Activated naive CD8-positive, alpha-beta T cell treated with anti-CD3 and anti-CD28 coated beads for 36 hours (primary cell): ENCODE measurements around the gene ZNF225. TPM values are rescaled to one million over a fixed set of nuclear protein-coding genes. Genes with fewer than 3 reads are reported as not detected.
"Not testable (repeated sequence)": the region's sequence is repeated elsewhere in the genome, so short reads cannot be mapped to it uniquely, and the experiment has no call there.

Experiments
- DNase-seq: peaks from one replicate; pipeline ENCODE4 v3.0.0; 2021
- H3K27ac Mint-ChIP-seq: one replicate; pipeline ENCODE4 v1.8.0; 2022; ENCODE audit warnings: mild to moderate bottlenecking, moderate library complexity, mixed read lengths
- H3K27me3 Mint-ChIP-seq: one replicate; pipeline ENCODE4 v1.8.0; 2022; ENCODE audit warnings: mild to moderate bottlenecking, mixed read lengths
- H3K36me3 Mint-ChIP-seq: one replicate; pipeline ENCODE4 v1.8.0; 2021; ENCODE audit warnings: mild to moderate bottlenecking, mixed read lengths
- H3K4me1 Mint-ChIP-seq: one replicate; pipeline ENCODE4 v1.8.0; 2021; ENCODE audit warnings: mixed read lengths
- H3K4me3 Mint-ChIP-seq: one replicate; pipeline ENCODE4 v1.8.0; 2022; ENCODE audit warnings: mild to moderate bottlenecking, moderate library complexity, mixed read lengths
- H3K9me3 Mint-ChIP-seq: one replicate; pipeline ENCODE4 v1.8.0; 2022; ENCODE audit warnings: mixed read lengths
- total RNA-seq, 2 experiments: library from RNA; stranded (reverse); gene quantifications; one replicate each; pipeline ENCODE4 v1.2.3, GENCODE V29; 2021

ZNF225 gene
- total RNA-seq: 1 to 10 TPM; 3.8 to 4.0 TPM

DNA sequence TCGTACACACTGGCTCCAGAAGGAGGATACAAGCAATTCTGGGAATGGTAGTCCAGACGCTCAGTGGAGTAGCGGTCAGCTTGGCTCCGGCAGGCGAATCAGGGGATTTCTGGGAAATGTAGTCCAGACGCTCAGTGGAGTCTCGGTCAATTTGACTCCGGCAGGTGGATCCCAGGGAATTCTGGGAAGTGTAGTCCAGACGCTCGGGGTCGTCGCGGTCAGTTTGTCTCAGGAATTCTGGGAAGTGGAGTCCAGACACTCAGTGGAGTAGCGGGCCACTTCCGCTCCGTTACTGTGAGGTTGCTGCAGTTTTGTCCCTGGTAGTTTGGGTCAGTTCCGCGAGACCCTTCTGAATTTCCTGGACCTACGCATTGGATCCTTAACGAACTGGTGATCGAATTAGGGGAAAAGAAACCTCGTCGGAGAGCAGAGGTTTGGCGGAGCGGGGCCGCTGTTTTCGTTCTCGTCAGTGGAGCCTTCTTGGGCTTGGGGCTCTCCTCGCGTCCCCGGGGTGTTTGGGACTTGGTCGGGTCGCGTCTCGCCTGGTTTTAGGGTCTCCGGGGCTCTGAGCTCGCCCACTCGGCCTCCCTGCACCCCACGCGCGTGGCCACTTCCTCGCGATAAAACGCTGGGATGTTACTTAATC lies at the start of gene ZNF225:
ZNF225 (plus strand) TSS at position 262 of the 646 bp plus-strand sequence. CDS start 2,429 bp downstream, outside the sequence.
- Mint-ChIP-seq H3K27ac (peak within 1 kb of the TSS; percentile 89), H3K36me3 (peaks cover 43% of the 10 kb centered on the region), H3K4me3 (peak within 1 kb of the TSS; percentile 97), H3K9me3 (peaks cover 23% of the 10 kb centered on the region), H3K27me3 (no peaks in the 10 kb centered on the region), H3K4me1 (peaks cover 13% of the 10 kb centered on the region)
- peak; percentile 84 for DNase-seq

- peaks cover 48% of the 10 kb centered on the region for H3K9me3 Mint-ChIP-seq
- no peak overlapping the region for H3K4me3 Mint-ChIP-seq
- H3K27me3 Mint-ChIP-seq: no peaks in the 10 kb centered on the region
- H3K27ac Mint-ChIP-seq: no peak overlapping the region
- DNase-seq: no peak
- peaks cover 72% of the 10 kb centered on the region for H3K36me3 Mint-ChIP-seq
- peaks cover 1% of the 10 kb centered on the region for H3K4me1 Mint-ChIP-seq
Measured at GRCh38 chr19:44066305-44066704, 46.9 kb upstream of the ZNF225 start.

DNA sequence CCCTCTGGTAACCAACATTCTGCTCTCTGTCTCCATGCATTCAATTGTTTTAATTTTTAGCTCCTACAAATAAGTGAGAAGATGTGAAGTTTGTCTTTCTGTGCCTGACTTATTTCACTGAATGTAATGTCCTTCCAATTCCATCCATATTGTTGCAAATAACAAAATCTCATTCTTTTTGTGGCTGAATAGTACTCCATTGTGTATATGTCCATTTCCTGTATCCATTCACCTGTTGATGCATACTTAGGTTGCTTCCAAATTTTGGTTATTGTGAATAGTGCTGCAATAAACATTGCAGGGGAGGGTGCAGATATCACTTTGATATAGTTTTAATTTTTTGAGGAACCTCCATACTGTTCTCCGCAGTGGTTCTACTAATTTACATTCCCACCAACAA lies 43.8 kb upstream of the ZNF225 start:
- H3K27ac Mint-ChIP-seq: no peak overlapping the region
- no peak overlapping the region for H3K4me3 Mint-ChIP-seq
- H3K36me3 Mint-ChIP-seq: peaks cover 62% of the 10 kb centered on the region
- no peaks in the 10 kb centered on the region for H3K27me3 Mint-ChIP-seq
- no peak for DNase-seq
- peaks cover 51% of the 10 kb centered on the region for H3K9me3 Mint-ChIP-seq
- H3K4me1 Mint-ChIP-seq: peaks cover 17% of the 10 kb centered on the region

- H3K27me3 Mint-ChIP-seq: no peaks in the 10 kb centered on the region
- H3K9me3 Mint-ChIP-seq: peaks cover 33% of the 10 kb centered on the region
- DNase-seq: peak; percentile 80
- peak within 1 kb of the TSS; percentile 91 for H3K4me3 Mint-ChIP-seq
- H3K36me3 Mint-ChIP-seq: peaks cover 49% of the 10 kb centered on the region
- peaks cover 17% of the 10 kb centered on the region for H3K4me1 Mint-ChIP-seq
- peak within 1 kb of the TSS; percentile 84 for H3K27ac Mint-ChIP-seq
Measured at GRCh38 chr19:44071824-44072542, 41.2 kb upstream of the ZNF225 start, which contains the start of gene ZNF284. Gene ZNF284, plus strand, starts transcription at chr19:44072159. Its CDS starts 4,231 bp downstream, at chr19:44076390.

DNA sequence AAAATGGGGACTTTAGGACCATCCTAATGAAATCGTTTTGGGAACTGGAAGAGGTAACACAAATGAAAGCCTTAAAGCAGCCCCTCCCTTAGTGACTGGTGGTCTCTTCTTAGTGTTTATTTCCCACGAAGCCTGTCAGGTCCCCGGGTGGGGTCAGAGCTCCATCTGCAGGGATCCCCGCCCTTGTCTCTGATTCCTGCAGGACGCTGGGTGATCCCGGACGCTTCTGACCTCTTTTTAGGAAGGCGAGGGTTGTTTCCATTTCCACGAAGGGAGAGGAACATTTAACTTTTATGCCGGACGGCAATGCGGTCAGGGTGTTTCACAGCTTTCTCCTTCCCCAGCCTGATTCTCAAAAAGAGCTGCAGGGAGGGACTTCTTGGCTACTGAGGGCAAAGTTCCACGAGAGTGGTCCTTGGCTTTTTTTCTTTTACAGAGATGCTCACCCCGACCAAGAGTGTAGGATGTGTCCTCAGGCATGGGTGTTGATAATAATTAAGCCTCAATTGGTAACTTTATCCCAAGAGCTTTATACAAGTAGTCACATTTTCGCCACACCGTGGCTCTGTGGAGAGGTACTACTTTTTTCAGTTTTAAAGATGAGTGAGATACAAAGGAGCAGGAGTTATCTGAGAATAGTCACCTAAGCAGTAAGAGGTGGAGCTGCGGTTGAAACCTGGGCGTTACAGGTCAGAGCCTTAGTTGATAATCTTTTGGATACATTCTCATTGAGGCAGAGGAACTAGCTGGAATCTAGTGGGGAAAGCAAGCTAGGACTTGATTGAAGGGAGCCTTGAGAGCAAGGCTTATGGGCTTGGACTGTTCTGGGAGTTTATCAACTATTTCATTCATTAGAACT lies 40.4 kb upstream of the ZNF225 start:
- Mint-ChIP-seq H3K9me3 (peaks cover 28% of the 10 kb centered on the region), H3K36me3 (peaks cover 48% of the 10 kb centered on the region), H3K4me3 (peak overlapping the region; percentile 91), H3K27me3 (no peaks in the 10 kb centered on the region), H3K27ac (peak overlapping the region; percentile 84), H3K4me1 (peaks cover 17% of the 10 kb centered on the region)
- DNase-seq: no peak

- Mint-ChIP-seq H3K4me3 (no peak overlapping the region), H3K36me3 (peaks cover 43% of the 10 kb centered on the region), H3K27me3 (no peaks in the 10 kb centered on the region), H3K9me3 (peaks cover 11% of the 10 kb centered on the region), H3K27ac (no peak overlapping the region), H3K4me1 (peaks cover 16% of the 10 kb centered on the region)
- no peak for DNase-seq
Measured at GRCh38 chr19:44076325-44076724, 36.9 kb upstream of the ZNF225 start.

- Mint-ChIP-seq H3K4me1 (peaks cover 5% of the 10 kb centered on the region), H3K27ac (no peak overlapping the region), H3K4me3 (no peak overlapping the region), H3K9me3 (no peaks in the 10 kb centered on the region), H3K27me3 (no peaks in the 10 kb centered on the region), H3K36me3 (peaks cover 10% of the 10 kb centered on the region)
- DNase-seq: no peak
Measured at GRCh38 chr19:44092108-44092507, 21.1 kb upstream of the ZNF225 start.

DNA sequence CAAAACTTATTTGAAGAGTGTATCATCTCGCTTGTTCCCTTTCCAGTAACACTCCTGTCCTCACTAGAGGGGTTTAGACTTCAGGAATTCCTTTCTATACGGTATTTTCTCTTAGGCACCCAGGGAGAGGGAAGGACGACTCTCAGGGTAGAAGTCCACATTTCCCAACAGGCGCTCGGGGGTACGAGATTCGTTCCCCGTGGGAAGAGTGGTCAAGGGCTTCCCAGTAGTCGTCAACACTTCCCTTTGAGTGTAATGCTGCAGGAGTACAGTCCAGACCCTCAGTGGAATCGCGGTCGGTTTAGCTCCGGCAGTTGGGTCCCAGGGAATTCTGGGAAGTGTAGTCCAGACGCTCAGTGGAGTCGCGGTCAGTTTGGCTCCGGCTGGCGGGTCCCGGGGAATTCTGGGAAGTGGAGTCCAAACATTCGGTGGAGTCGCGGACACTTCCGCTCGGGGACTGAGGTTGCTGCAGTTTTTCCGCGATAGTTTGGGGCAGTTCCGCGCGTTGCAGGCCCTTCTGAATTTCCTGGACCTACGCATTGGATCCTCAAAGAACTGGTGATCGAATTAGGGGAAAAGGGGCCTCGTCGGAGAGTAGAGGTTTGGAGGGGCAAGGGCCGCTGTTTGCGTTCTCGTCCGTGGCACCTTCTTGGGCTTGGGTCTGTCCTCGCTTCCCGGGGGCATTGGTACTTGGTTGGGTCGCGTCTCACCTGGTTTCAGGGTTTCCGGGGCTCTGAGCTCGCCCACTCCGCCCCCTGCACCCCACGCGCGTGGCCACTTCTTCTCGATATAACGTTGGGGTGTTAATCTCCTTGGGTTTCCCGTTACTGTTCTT lies 19.1 kb upstream of the ZNF225 start, which contains the start of gene ZNF224:
ZNF224 (plus strand) TSS at position 431 of the 835 bp plus-strand sequence. CDS start 3,513 bp downstream, outside the sequence.
- Mint-ChIP-seq H3K4me3 (peak within 1 kb of the TSS; percentile 98), H3K9me3 (peaks cover 4% of the 10 kb centered on the region), H3K4me1 (peaks cover 8% of the 10 kb centered on the region), H3K27ac (peak within 1 kb of the TSS; percentile 92), H3K27me3 (no peaks in the 10 kb centered on the region), H3K36me3 (peaks cover 25% of the 10 kb centered on the region)
- peak; percentile 83 for DNase-seq

DNA sequence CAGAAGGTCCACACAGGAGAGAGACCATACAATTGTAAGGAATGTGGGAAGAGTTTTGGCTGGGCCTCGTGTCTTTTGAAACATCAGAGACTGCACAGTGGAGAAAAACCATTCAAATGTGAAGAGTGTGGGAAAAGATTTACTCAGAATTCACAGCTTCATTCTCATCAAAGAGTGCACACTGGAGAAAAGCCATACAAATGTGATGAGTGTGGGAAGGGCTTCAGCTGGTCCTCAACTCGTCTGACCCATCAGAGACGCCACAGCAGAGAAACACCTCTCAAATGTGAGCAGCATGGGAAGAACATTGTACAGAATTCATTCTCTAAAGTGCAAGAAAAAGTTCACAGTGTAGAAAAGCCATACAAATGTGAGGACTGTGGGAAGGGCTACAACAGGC lies 5.4 kb upstream of the ZNF225 start:
- H3K27me3 Mint-ChIP-seq: no peaks in the 10 kb centered on the region
- no peak overlapping the region for H3K4me3 Mint-ChIP-seq

GRCh38 chr19:44109458-44109857 lies 3.7 kb upstream of the ZNF225 start:
- peaks cover 51% of the 10 kb centered on the region for H3K9me3 Mint-ChIP-seq
- H3K36me3 Mint-ChIP-seq: peaks cover 58% of the 10 kb centered on the region
- H3K27me3 Mint-ChIP-seq: no peaks in the 10 kb centered on the region
- H3K4me3 Mint-ChIP-seq: no peak overlapping the region
- H3K27ac Mint-ChIP-seq: no peak overlapping the region
- DNase-seq: no peak
- H3K4me1 Mint-ChIP-seq: peaks cover 10% of the 10 kb centered on the region

More for the DNA sequence above, 5.4 kb upstream of the ZNF225 start:
- peaks cover 63% of the 10 kb centered on the region for H3K9me3 Mint-ChIP-seq
- no peak for DNase-seq
- H3K27ac Mint-ChIP-seq: no peak overlapping the region
- peaks cover 6% of the 10 kb centered on the region for H3K4me1 Mint-ChIP-seq
- peaks cover 73% of the 10 kb centered on the region for H3K36me3 Mint-ChIP-seq

- peak overlapping the region; percentile 97 for H3K4me3 Mint-ChIP-seq
- DNase-seq: peak; percentile 18
- H3K27me3 Mint-ChIP-seq: no peaks in the 10 kb centered on the region
- H3K9me3 Mint-ChIP-seq: peaks cover 36% of the 10 kb centered on the region
- peaks cover 13% of the 10 kb centered on the region for H3K4me1 Mint-ChIP-seq
- peaks cover 47% of the 10 kb centered on the region for H3K36me3 Mint-ChIP-seq
- H3K27ac Mint-ChIP-seq: peak overlapping the region; percentile 50
Measured at GRCh38 chr19:44111910-44112463, 1.2 kb upstream of the ZNF225 start.

DNA sequence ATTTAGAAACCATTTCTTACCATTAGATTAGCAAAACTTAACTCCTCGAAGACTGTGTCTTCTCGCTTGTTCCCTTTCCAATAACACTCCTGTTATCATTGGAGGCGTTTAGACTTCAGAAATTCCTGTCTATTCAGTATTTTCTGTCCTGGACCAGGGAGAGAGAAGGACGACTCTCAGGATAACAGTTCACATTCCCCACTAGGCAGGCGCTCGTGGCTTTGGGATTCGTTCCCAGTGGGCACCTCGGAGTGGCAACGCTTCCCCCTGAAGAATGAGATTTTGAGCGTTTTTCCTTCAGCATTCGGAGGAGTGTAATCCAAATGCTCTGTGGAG lies 429 bp upstream of the ZNF225 start:
- H3K9me3 Mint-ChIP-seq: peaks cover 28% of the 10 kb centered on the region
- peaks cover 13% of the 10 kb centered on the region for H3K4me1 Mint-ChIP-seq
- peak overlapping the region; percentile 97 for H3K4me3 Mint-ChIP-seq
- no peaks in the 10 kb centered on the region for H3K27me3 Mint-ChIP-seq
- H3K36me3 Mint-ChIP-seq: peaks cover 44% of the 10 kb centered on the region
- peak overlapping the region; percentile 89 for H3K27ac Mint-ChIP-seq
- no peak for DNase-seq

DNA sequence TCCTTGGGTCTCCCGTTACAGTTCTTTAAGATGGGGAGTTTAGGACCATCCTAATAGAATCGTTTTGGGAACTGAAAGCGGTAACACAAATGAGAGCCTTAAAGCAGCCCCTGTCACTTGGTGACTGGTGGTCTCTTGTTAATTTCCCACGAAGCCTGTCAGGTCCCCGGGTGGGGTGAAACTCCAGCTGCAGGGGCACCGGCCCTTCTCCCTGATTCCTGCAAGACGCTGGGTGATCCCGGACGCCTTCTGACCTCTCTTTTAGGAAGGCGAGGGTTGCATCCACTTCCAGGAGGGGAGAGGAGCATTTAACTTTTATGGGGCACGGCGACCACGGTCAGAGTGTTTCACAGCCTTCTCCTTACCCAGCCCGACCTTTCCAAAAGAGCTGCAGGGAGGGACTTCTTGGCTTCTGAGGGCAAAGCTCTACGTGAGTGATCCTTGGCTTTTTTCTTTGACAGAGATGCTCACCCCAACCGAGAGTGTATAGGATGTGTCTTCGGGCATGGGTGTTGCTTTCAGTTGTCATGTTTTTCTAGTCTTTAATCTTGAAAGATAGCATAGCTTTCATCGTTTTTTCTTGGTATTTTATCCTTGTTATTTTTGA lies 688 bp downstream of the ZNF225 start:
- Mint-ChIP-seq H3K9me3 (peaks cover 20% of the 10 kb centered on the region), H3K4me3 (peak overlapping the region; percentile 97), H3K27me3 (no peaks in the 10 kb centered on the region), H3K27ac (peak overlapping the region; percentile 89), H3K36me3 (peaks cover 44% of the 10 kb centered on the region), H3K4me1 (peaks cover 13% of the 10 kb centered on the region)
- DNase-seq: peak; percentile 2

DNA sequence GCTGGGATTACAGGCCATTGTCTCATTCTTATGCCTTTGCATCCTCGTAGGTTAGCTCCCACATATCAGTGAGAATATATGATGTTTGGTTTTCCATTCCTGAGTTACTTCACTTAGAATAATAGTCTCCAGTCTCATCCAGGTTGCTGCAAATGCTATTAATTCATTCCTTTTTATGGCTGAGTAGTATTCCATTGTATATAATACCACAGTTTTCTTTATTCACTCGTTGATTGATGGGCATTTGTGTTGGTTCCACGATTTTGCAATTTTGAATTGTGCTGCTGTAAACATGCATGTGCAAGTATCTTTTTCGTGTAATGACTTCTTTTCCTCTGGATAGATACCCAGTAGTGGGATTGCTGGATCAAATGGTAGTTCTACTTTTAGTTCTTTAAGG lies 8.0 kb downstream of the ZNF225 start:
- not testable (repeated sequence) for H3K4me3 Mint-ChIP-seq, H3K27me3 Mint-ChIP-seq, H3K27ac Mint-ChIP-seq, DNase-seq, H3K4me1 Mint-ChIP-seq
- Mint-ChIP-seq H3K9me3 (peaks cover 55% of the 10 kb centered on the region), H3K36me3 (peaks cover 88% of the 10 kb centered on the region)
